ENCODE data around the gene SLIT1. TPM values are rescaled to one million over a fixed set of nuclear protein-coding genes. Genes with fewer than 3 reads are reported as not detected.

The SLIT1 gene
- total RNA-seq, 1 donor from 2014 or later = 55.7 TPM

GRCh38 chr10:97065686-97066660, 119.8 kb downstream of the SLIT1 start:
- no peak overlapping the region for H3K4me3 Mint-ChIP-seq
- no peak for DNase-seq (ENCODE audit: extremely low spot score, unreplicated experiment)
- TF ChIP-seq CTCF (conservative IDR thresholded peaks at IDR 0.05) = no peak
- no peaks in the 10 kb centered on the region for H3K36me3 Mint-ChIP-seq
- peaks cover 11% of the 10 kb centered on the region for H3K27me3 Mint-ChIP-seq
- H3K9me3 Mint-ChIP-seq = no peaks in the 10 kb centered on the region
- peaks cover 14% of the 10 kb centered on the region for H3K4me1 Mint-ChIP-seq (ENCODE audit: unreplicated experiment)
- H3K27ac Mint-ChIP-seq = no peak overlapping the region

GRCh38 chr10:97065128-97065527, 120.6 kb downstream of the SLIT1 start:
- Mint-ChIP-seq H3K36me3 (no peaks in the 10 kb centered on the region), H3K27me3 (peaks cover 11% of the 10 kb centered on the region), H3K4me3 (no peak overlapping the region), H3K27ac (no peak overlapping the region), H3K9me3 (no peaks in the 10 kb centered on the region), H3K4me1 (ENCODE audit: unreplicated experiment) (peaks cover 14% of the 10 kb centered on the region)
- no peak for DNase-seq (ENCODE audit: extremely low spot score, unreplicated experiment)
- TF ChIP-seq CTCF (conservative IDR thresholded peaks at IDR 0.05) = no peak

- Mint-ChIP-seq H3K4me1 (ENCODE audit: unreplicated experiment) (peaks cover 14% of the 10 kb centered on the region), H3K4me3 (no peak overlapping the region), H3K9me3 (no peaks in the 10 kb centered on the region), H3K27me3 (peaks cover 7% of the 10 kb centered on the region), H3K36me3 (no peaks in the 10 kb centered on the region), H3K27ac (no peak overlapping the region)
- no peak for DNase-seq (ENCODE audit: extremely low spot score, unreplicated experiment)
- TF ChIP-seq CTCF (conservative IDR thresholded peaks at IDR 0.05) = no peak
These were observed 121.5 kb downstream of the SLIT1 start for GRCh38 chr10:97063983-97064837.

- no peak overlapping the region for H3K27ac Mint-ChIP-seq
- H3K36me3 Mint-ChIP-seq = no peaks in the 10 kb centered on the region
- H3K4me1 Mint-ChIP-seq (ENCODE audit: unreplicated experiment) = peaks cover 9% of the 10 kb centered on the region
- TF ChIP-seq CTCF (conservative IDR thresholded peaks at IDR 0.05) = no peak
- H3K4me3 Mint-ChIP-seq = no peak overlapping the region
- peaks cover under 1% of the 10 kb centered on the region for H3K27me3 Mint-ChIP-seq
- DNase-seq (ENCODE audit: extremely low spot score, unreplicated experiment) = no peak
- no peaks in the 10 kb centered on the region for H3K9me3 Mint-ChIP-seq
These were observed 122.3 kb downstream of the SLIT1 start for GRCh38 chr10:97063271-97063982.

GRCh38 chr10:97062456-97062855, 123.3 kb downstream of the SLIT1 start:
- no peak overlapping the region for H3K4me3 Mint-ChIP-seq
- H3K36me3 Mint-ChIP-seq = no peaks in the 10 kb centered on the region
- H3K4me1 Mint-ChIP-seq (ENCODE audit: unreplicated experiment) = peaks cover 8% of the 10 kb centered on the region
- H3K27me3 Mint-ChIP-seq = no peaks in the 10 kb centered on the region
- H3K9me3 Mint-ChIP-seq = no peaks in the 10 kb centered on the region
- H3K27ac Mint-ChIP-seq = no peak overlapping the region
- no peak for TF ChIP-seq CTCF (conservative IDR thresholded peaks at IDR 0.05)
- no peak for DNase-seq (ENCODE audit: extremely low spot score, unreplicated experiment)
